ENCODE data around the gene VASH1.

DNA sequence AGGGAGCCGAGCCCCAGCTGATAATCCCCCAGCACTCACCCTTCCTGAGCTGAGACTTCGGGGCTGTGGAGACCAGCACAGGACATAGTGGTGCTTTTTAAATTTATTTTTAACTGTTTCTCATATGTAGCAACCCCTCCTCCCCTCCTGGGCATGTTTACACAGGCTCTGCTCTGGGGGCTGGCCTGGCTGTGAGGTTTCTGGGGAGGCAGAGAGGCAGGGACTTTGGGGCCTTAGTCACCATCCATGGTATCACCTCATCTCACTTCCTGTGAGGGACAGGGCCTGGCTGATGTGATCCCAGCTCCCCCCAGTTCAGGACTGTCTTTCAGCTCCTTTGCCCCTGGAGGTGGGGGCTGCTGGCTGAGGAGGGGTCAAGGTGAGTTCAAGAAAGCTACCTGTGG lies 20.4 kb downstream of the VASH1 start:
- TF ChIP-seq ZNF274 (IDR thresholded peaks at IDR 0.05; ENCODE audit: low read depth, low read length) (no peak), YY1 (IDR thresholded peaks at IDR 0.05; ENCODE audit: insufficient read depth, insufficient read length) (no peak), SUZ12 (IDR thresholded peaks at IDR 0.05; ENCODE audit: extremely low read depth, insufficient read depth, insufficient read length) (no peak)
